ENCODE measurements around the gene CCNY. TPM values are rescaled to one million over a fixed set of nuclear protein-coding genes. Genes with fewer than 3 reads are reported as not detected.

CCNY gene
- total RNA-seq, 6 experiments from 2014 or later, result 22.4 to 49.2 (median 41.4) TPM

DNA sequence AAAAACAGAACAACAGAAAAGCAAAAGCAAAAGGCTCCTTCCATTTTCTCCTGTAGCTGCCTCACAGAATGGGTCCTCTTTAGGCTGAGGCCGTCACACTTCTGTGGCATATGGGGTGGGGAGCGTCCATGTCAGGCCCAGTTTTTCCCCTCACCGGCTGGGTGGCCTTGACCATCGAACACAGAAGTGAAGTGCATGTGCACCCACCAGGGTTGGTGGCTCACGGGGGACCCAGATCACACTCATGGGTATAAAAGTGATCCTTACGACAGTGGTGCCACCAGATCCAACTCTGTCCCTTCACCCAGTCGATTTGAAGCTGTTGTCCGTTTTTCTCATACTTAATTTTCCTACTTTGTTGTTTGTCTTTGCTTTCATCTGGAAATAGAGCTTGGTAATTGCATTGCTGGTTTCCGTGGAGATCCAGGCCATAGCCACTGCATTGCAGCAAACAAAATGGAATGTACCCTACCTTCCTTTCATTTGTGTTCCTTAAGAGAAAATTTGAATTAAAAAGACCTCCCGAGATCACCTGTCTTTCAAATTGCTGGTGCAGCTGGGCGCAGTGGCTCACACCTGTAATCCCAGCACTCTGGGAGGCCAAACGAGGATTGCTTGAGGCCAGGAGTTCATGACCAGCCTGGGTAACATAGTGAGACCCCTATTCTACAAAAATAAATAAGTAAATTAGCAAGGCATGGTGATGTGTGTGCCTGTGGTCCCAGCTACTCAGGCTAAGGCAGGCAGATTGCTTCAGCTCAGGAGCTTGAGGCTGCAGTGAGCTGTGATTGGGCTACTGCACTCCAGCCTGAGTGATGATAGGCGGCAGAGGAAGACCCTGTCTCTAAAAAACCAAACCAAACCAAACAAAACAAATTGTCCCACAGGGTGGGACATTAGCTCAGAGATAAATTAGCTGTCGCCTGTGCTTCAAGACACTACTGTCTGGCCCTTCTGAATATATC is 258.1 kb downstream of the CCNY start:
- ATAC-seq (no peak), DNase-seq (no peak)
- TF ChIP-seq POLR2A (IDR thresholded peaks at IDR 0.05) (no peak), CTCF (IDR thresholded peaks at IDR 0.05) (no peak)
- no peaks in the 10 kb centered on the region for H3K4me1 ChIP-seq
- no peaks in the 10 kb centered on the region for H3K9me3 ChIP-seq
- intact Hi-C loops (cut with DNase I), result no loop called here
- no peak overlapping the region for H3K4me3 ChIP-seq
- no peak overlapping the region for H3K27ac ChIP-seq
- 61% methylated on average over 10 of the region's 14 CpGs for WGBS (ENCODE audit: insufficient coverage, low coverage, low lambda C conversion rate, missing lambda C conversion rate)
- no peaks in the 10 kb centered on the region for H3K36me3 ChIP-seq
- no peaks in the 10 kb centered on the region for H3K27me3 ChIP-seq

- no peaks in the 10 kb centered on the region for H3K9me3 ChIP-seq
- DNase-seq, result no peak
- intact Hi-C loops (cut with DNase I), result no loop called here
- H3K4me3 ChIP-seq, result no peak overlapping the region
- H3K27me3 ChIP-seq, result no peaks in the 10 kb centered on the region
- H3K27ac ChIP-seq, result no peak overlapping the region
- no peaks in the 10 kb centered on the region for H3K36me3 ChIP-seq
- no peak for ATAC-seq
- H3K4me1 ChIP-seq, result no peaks in the 10 kb centered on the region
- TF ChIP-seq CTCF (IDR thresholded peaks at IDR 0.05) (no peak), POLR2A (IDR thresholded peaks at IDR 0.05) (no peak)
- 31% methylated on average over 3 of the region's 3 CpGs for WGBS (ENCODE audit: insufficient coverage, low coverage, low lambda C conversion rate, missing lambda C conversion rate)
Observed at GRCh38 chr10:35595106-35595505, 258.8 kb downstream of the CCNY start.

DNA sequence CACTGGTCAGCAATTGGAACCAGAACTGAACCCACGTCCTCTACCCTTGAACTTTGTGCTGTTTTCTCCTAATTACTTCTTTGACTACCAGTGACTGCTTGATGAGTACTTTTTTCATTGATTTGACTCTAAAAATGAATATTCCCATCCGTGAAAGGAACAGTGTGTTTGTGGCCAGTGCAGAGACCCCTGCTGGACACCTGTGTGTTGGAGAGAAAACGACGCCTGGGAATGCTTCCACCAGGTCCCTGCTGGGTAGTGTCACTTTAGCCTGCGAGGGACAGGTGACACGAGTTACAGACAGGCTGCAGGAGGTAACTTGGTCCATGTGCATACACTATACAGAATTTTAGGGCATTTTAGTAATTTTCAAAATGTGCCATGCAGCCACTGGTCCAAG is 262.1 kb downstream of the CCNY start:
- Histone ChIP-seq H3K27me3 (no peaks in the 10 kb centered on the region), H3K4me3 (no peak overlapping the region), H3K9me3 (no peaks in the 10 kb centered on the region), H3K36me3 (no peaks in the 10 kb centered on the region), H3K4me1 (no peaks in the 10 kb centered on the region), H3K27ac (no peak overlapping the region)
- DNase-seq (peak in 1 of 3 donors; percentile 29), ATAC-seq (peak; percentile 54 to 69 (median 62))
- peak in 3 of 4 donors; percentile 34 to 48 (median 35) for TF ChIP-seq CTCF (IDR thresholded peaks at IDR 0.05)
- TF ChIP-seq POLR2A (IDR thresholded peaks at IDR 0.05), result no peak
- 20% methylated on average over 6 of the region's 6 CpGs for WGBS (ENCODE audit: insufficient coverage, low coverage, low lambda C conversion rate, missing lambda C conversion rate)
- intact Hi-C loops (cut with DNase I), result no loop called here

DNA sequence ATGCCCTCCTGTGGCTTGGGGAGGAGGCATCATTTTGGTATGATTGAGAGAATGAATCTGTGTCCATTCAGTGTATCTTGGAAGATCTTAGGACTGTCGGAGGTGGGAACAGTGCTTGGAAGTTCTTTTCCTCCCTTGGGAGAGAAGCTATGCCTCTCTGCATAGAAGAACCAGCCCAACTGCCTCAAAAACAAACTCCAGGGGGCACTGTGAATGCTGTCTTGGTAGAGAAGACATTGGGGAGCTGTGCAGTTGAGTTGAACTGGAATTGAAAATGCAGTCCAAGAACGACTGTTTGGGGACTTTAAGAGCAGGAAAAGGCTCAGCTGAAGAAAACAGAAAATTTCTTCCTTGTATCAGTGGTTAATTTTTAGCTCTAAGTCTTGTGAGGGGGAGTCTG is 263.9 kb downstream of the CCNY start:
- H3K27me3 ChIP-seq, result no peaks in the 10 kb centered on the region
- H3K9me3 ChIP-seq, result no peaks in the 10 kb centered on the region
- H3K27ac ChIP-seq, result no peak overlapping the region
- H3K36me3 ChIP-seq, result no peaks in the 10 kb centered on the region
- H3K4me3 ChIP-seq, result no peak overlapping the region
- 62% methylated on average over 2 of the region's 2 CpGs for WGBS (ENCODE audit: insufficient coverage, low coverage, low lambda C conversion rate, missing lambda C conversion rate)
- intact Hi-C loops (cut with DNase I), result no loop called here
- TF ChIP-seq POLR2A (IDR thresholded peaks at IDR 0.05) (no peak), CTCF (IDR thresholded peaks at IDR 0.05) (no peak)
- no peak for ATAC-seq
- no peak for DNase-seq
- H3K4me1 ChIP-seq, result no peaks in the 10 kb centered on the region
